K562 (cell line): Measurements from ENCODE around the gene NUBP2. TPM values are rescaled to one million over a fixed set of nuclear protein-coding genes. Genes with fewer than 3 reads are reported as not detected.

Experiments used
- ATAC-seq: fragments of 200-7000 bp; cut with Tn5 transposase; 3 replicates; pipeline ENCODE4 v1.9.1; 2020; ENCODE audit warnings: moderate library complexity
- BruUV-seq: library from RNA; stranded (reverse); fragments of 400-500 nt; replicated peaks from 2 replicates; lab custom pipeline; 2021; lab: Mats Ljungman, UMichigan
- CTCF ChIA-PET: fragments of 300-600 bp; formaldehyde crosslinking; extraction: SDS; loops from one replicate; lab custom pipeline; 2021; ENCODE audit warnings: low intra/inter-chr PET ratio; lab: Yijun Ruan, JAX
- POLR2A ChIA-PET: fragments of 300-600, 350-650 bp; sonication (Branson Sonifier 250); formaldehyde crosslinking; extraction: SDS; loops from one replicate; lab custom pipeline; 2021; ENCODE audit warnings: antibody characterized with exemption, inconsistent platforms; lab: Yijun Ruan, JAX
- DNase-seq, 4 experiments: peaks; one replicate each; pipeline versions ENCODE4 v3.0.0 to v3.0.0-alpha.2; 2011 to 2018; ENCODE audit warnings: low spot score in 3 of 4, mixed read lengths in 3 of 4; ENCODE audit errors: extremely low read depth in 1 of 4
- FAIRE-seq: peaks from 2 replicates; lab custom pipeline; 2011; peaks lifted over from hg19 to GRCh38; lab: Jason Lieb, UNC
- H2AFZ ChIP-seq: 2 replicates; pipeline ENCODE4 v1.6.0; 2011; ENCODE audit warnings: low read depth, low read length, control low read depth, inconsistent platforms
- H3K27ac ChIP-seq: fragments of 200-600 bp; 3 replicates; pipeline ENCODE4 v1.8.0; 2011; ENCODE audit warnings: low read depth, mild to moderate bottlenecking, control low read depth, inconsistent platforms, low read length, moderate library complexity, mixed read lengths; ENCODE audit errors: extremely low read depth
- H3K27me3 ChIP-seq, 2 experiments: fragments of 300-600 bp in 1 of 2; 2 replicates in 1 of 2; 3 replicates in 1 of 2; pipeline versions ENCODE4 v1.6.0 to v1.8.0; 2011; ENCODE audit warnings: inconsistent platforms in 2 of 2, low read length in 2 of 2, mild to moderate bottlenecking in 1 of 2, mixed read lengths in 1 of 2, moderate library complexity in 1 of 2; ENCODE audit not compliant: control insufficient read depth in 2 of 2, insufficient read depth in 2 of 2
- H3K36me3 ChIP-seq: fragments of 300-600 bp; 3 replicates; pipeline ENCODE4 v1.8.0; 2011; ENCODE audit warnings: mild to moderate bottlenecking, low read length, inconsistent platforms; ENCODE audit not compliant: control insufficient read depth, insufficient read depth
- H3K4me1 ChIP-seq, 2 experiments: fragments of 200-600 bp in 1 of 2; replicated peaks in 1 of 2; 2 replicates in 1 of 2; 3 replicates in 1 of 2; pipeline versions ENCODE4 v1.5.1 to v1.8.0; 2011; ENCODE audit warnings: inconsistent platforms in 2 of 2, low read length in 2 of 2, mild to moderate bottlenecking in 1 of 2, mixed read lengths in 1 of 2, moderate library complexity in 1 of 2; ENCODE audit not compliant: control insufficient read depth in 2 of 2, insufficient read depth in 2 of 2
- H3K4me2 ChIP-seq: 2 replicates; pipeline ENCODE4 v1.6.1; 2011; ENCODE audit warnings: low read length, control low read depth, inconsistent platforms, mixed read lengths; ENCODE audit not compliant: insufficient read depth
- H3K4me3 ChIP-seq: fragments of 200-600 bp; sonication (generic), shearing (Covaris generic); 2 replicates; pipeline ENCODE4 v1.5.1; 2016; ENCODE audit warnings: control low read depth, inconsistent platforms
- H3K79me2 ChIP-seq: fragments of 200-600 bp; 3 replicates; pipeline ENCODE4 v1.8.0; 2011; ENCODE audit warnings: low read length, inconsistent platforms; ENCODE audit not compliant: control insufficient read depth, insufficient read depth
- H3K9ac ChIP-seq, 2 experiments: 2 replicates each; pipeline versions ENCODE4 v1.6.0 to v1.6.1; 2011; ENCODE audit warnings: low read depth in 2 of 2, low read length in 2 of 2, control low read depth in 1 of 2, inconsistent platforms in 1 of 2, mild to moderate bottlenecking in 1 of 2, mixed read lengths in 1 of 2; ENCODE audit not compliant: insufficient read depth in 1 of 2
- H3K9me1 ChIP-seq: one replicate; pipeline ENCODE4 v1.6.0; 2011; ENCODE audit warnings: inconsistent platforms, mild to moderate bottlenecking, low read length, moderate library complexity; ENCODE audit not compliant: control insufficient read depth, insufficient read depth
- H3K9me3 ChIP-seq: replicated peaks from 2 replicates; pipeline ENCODE4 v1.5.1; 2011; ENCODE audit warnings: low read depth, low read length, inconsistent platforms; ENCODE audit not compliant: control insufficient read depth, insufficient read depth
- H4K20me1 ChIP-seq: replicated peaks from 2 replicates; pipeline ENCODE4 v1.6.1; 2011; ENCODE audit warnings: low read length, inconsistent platforms, mixed read lengths; ENCODE audit not compliant: control insufficient read depth, insufficient read depth
- HNRNPUL1 ChIP-seq: fragments of 200-400 bp; formaldehyde crosslinking; IDR thresholded peaks from 2 replicates; pipeline ENCODE4 v1.6.1; 2017; ENCODE audit warnings: low read length
- IFI16 ChIP-seq: fragments of 250-450 bp; sonication (Bioruptor Pico); IDR thresholded peaks from 2 replicates; pipeline ENCODE4 v2.1.2; 2022; ENCODE audit warnings: mild to moderate bottlenecking, inconsistent platforms
- POLR2A ChIP-seq: fragments of 450-650 bp; conservative IDR thresholded peaks from 2 replicates; pipeline ENCODE4 v1.6.1; 2016
- RAD21 ChIP-seq, 2 experiments: fragments of 250-450 bp in 1 of 2; fragments of 450-650 bp in 1 of 2; sonication (Bioruptor Pico) in 1 of 2; formaldehyde crosslinking in 1 of 2; IDR thresholded peaks in 1 of 2; conservative IDR thresholded peaks in 1 of 2; 2 replicates each; pipeline versions ENCODE4 v1.4.0 to v1.8.0; 2020 to 2022; ENCODE audit warnings: mild to moderate bottlenecking in 2 of 2, moderate library complexity in 1 of 2
- SMC3 ChIP-seq: conservative IDR thresholded peaks from 2 replicates; pipeline ENCODE4 v1.6.1; 2011; ENCODE audit warnings: low read depth, low read length, improper control_type of control experiment; ENCODE audit not compliant: insufficient read depth
- TCF7L2 ChIP-seq: fragments of 150-350 bp; IDR thresholded peaks from 2 replicates; pipeline ENCODE4 v1.6.1; 2016; ENCODE audit warnings: low read depth, mild to moderate bottlenecking, low read length, moderate library complexity
- TEAD4 ChIP-seq, 2 experiments: sonication (generic) in 1 of 2; formaldehyde crosslinking in 1 of 2; IDR thresholded peaks; 2 replicates each; pipeline versions ENCODE4 v1.6.1 to v1.8.0; 2012 to 2022; ENCODE audit warnings: borderline replicate concordance in 1 of 2, inconsistent platforms in 1 of 2, low read length in 1 of 2, mild to moderate bottlenecking in 1 of 2, missing genetic modification reagents in 1 of 2
- ZNF140 ChIP-seq: fragments of 250-450 bp; sonication (Bioruptor Pico); IDR thresholded peaks from 2 replicates; pipeline ENCODE4 v1.8.0; 2021; ENCODE audit warnings: moderate library complexity, mild to moderate bottlenecking, inconsistent platforms
- WGBS: fragments of 100-300 bp; shearing (Covaris generic); methylation state at CpG from one replicate; pipeline ENCODE4 v1.1.6; 2016; ENCODE audit warnings: low coverage, mixed read lengths; ENCODE audit not compliant: insufficient coverage; ENCODE audit errors: missing lambda C conversion rate; 5-methylcytosine and 5-hydroxymethylcytosine counted together
- in situ Hi-C: fragments of 300-500 bp; cut with MboI; formaldehyde crosslinking; loops from 4 replicates; pipeline ENCODE4 v1.15.0; 2018; ENCODE audit warnings: inconsistent platforms, mixed read lengths
- intact Hi-C: fragments of 100-400 bp; cut with micrococcal nuclease; formaldehyde crosslinking; loops from 2 replicates; pipeline ENCODE4 v1.14.2; 2022
- polyA plus RNA-seq, 8 experiments: library from polyadenylated mRNA; depleted of rRNA in 4 of 8; stranded (reverse) in 5 of 8; unstranded in 3 of 8; fragments of >200 nt; fragmentation: Nextera tagmentation in 2 of 8; fragmentation: Illumina TruSeq in 1 of 8; extraction: Ambion mirVana in 2 of 8; extraction: Trizol in 1 of 8; gene quantifications; 2 replicates each; pipeline versions ENCODE4 v1.2.1 to v1.2.3, GENCODE V29; 2011 to 2014; ENCODE audit warnings: inconsistent platforms in 1 of 8, missing spikeins in 1 of 8
- total RNA-seq, 7 experiments: library from RNA; depleted of rRNA in 6 of 7; stranded (reverse); fragments of >200 nt in 6 of 7; fragmentation: Illumina TruSeq in 2 of 7; extraction: Trizol in 2 of 7; gene quantifications; 2 replicates each; pipeline versions ENCODE4 v1.2.1 to v1.2.3, GENCODE V29; 2011 to 2021; ENCODE audit warnings: low replicate concordance in 1 of 7
- TF ChIP-seq, protein P1 (sequence below), 3 experiments: IDR thresholded peaks in 2 of 3; conservative IDR thresholded peaks in 1 of 3; 2 replicates each; pipeline ENCODE4 v1.5.1; 2011 to 2012; ENCODE audit warnings: low read length in 3 of 3, mild to moderate bottlenecking in 3 of 3, control low read depth in 2 of 3, improper control_type of control experiment in 1 of 3, inconsistent platforms in 1 of 3, low read depth in 1 of 3, mixed read lengths in 1 of 3, moderate library complexity in 1 of 3; ENCODE audit not compliant: insufficient read depth in 2 of 3

Gene NUBP2
- total and polyA plus RNA-seq, 9 of the 15 experiments (the other 6 are each of a cell fraction or from before 2014, with no cell fraction given): 1.8 to 115 (median 24.0) TPM

DNA sequence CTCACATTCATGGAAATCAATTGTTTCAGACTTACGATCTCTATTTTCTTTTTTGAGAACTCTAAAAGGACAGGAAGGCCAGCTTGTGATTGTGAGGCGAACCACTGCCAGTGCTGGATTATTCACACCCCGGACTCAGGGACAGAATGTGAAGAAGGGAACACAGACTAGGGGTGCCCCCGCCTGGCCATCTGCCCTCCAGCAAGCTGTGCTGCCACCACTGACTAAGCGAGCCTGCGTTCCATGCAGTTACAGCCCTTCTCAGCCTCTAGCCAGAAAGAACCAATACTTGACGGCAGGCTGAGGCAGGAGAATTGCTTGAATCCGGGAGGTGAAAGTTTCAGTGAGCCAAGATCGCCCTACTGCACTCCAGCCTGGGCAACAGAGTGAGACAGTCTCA lies 41.1 kb downstream of the NUBP2 start:
- peaks cover 9 to 50% of the 10 kb centered on the region in 2 experiments; a peak in 3 of 5 replicates for H3K4me1 ChIP-seq
- ChIA-PET CTCF (interaction anchor here (0.5 kb wide), 1 partner anchor 105 kb away, joined by 3 read pairs; no protein-coding TSS in a partner anchor), POLR2A (no interaction called here)
- no peak overlapping the region for H3K4me2 ChIP-seq
- no peaks in the 10 kb centered on the region for H3K9me3 ChIP-seq
- peak overlapping the region in 1 of 2 experiments; percentile 15; a peak in 1 of 4 replicates for H3K9ac ChIP-seq
- no peaks in the 10 kb centered on the region for H3K9me1 ChIP-seq
- FAIRE-seq (peak; percentile 71), ATAC-seq (peak; percentile 16; the same call in 2 of the 3 replicates), DNase-seq (peak; percentile 38 to 63 (median 47))
- no peak for TF ChIP-seq POLR2A
- TF ChIP-seq TCF7L2: no peak
- TF ChIP-seq TEAD4 (IDR thresholded peaks at IDR 0.05; ENCODE audit: low read length): no peak
- TF ChIP-seq TEAD4 (CRISPR knock-in tag; IDR thresholded peaks at IDR 0.05; ENCODE audit: borderline replicate concordance): no peak
- TF ChIP-seq SMC3: 0 out of 2 replicates have a peak, but pooled peaks have one; percentile 21
- TF ChIP-seq, protein P1, sequence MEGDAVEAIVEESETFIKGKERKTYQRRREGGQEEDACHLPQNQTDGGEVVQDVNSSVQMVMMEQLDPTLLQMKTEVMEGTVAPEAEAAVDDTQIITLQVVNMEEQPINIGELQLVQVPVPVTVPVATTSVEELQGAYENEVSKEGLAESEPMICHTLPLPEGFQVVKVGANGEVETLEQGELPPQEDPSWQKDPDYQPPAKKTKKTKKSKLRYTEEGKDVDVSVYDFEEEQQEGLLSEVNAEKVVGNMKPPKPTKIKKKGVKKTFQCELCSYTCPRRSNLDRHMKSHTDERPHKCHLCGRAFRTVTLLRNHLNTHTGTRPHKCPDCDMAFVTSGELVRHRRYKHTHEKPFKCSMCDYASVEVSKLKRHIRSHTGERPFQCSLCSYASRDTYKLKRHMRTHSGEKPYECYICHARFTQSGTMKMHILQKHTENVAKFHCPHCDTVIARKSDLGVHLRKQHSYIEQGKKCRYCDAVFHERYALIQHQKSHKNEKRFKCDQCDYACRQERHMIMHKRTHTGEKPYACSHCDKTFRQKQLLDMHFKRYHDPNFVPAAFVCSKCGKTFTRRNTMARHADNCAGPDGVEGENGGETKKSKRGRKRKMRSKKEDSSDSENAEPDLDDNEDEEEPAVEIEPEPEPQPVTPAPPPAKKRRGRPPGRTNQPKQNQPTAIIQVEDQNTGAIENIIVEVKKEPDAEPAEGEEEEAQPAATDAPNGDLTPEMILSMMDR (IDR thresholded peaks at IDR 0.05 in 2 of 3, conservative IDR thresholded peaks at IDR 0.05 in 1 of 3; ENCODE audit: insufficient read depth in 2 of 3, low read depth in 1 of 3, low read length in 3 of 3): peak; percentile 45 to 62 (median 58); a peak in 5 of 6 replicates
- TF ChIP-seq IFI16 (CRISPR knock-in tag): no peak
- TF ChIP-seq RAD21 (CRISPR knock-in tag; conservative IDR thresholded peaks at IDR 0.05 in 1 of 2, IDR thresholded peaks at IDR 0.05 in 1 of 2): peak in 1 of 2 experiments; percentile 22; a peak in 1 of 4 replicates
- no peak for TF ChIP-seq ZNF140 (CRISPR knock-in tag)
- no peak for TF ChIP-seq HNRNPUL1
- H3K36me3 ChIP-seq: no peaks in the 10 kb centered on the region
- H4K20me1 ChIP-seq: 0 out of 2 replicates have a peak, but pooled peaks cover 6% of the 10 kb centered on the region
- in situ Hi-C loops: no loop called here
- no peak overlapping the region for H3K4me3 ChIP-seq
- BruUV-seq: no TSS peak
- H2AFZ ChIP-seq: no peak overlapping the region
- WGBS: 38% methylated on average over 9 of the region's 9 CpGs
- no peak overlapping the region for H3K27ac ChIP-seq
- no peaks in the 10 kb centered on the region for H3K27me3 ChIP-seq
- intact Hi-C loops: no loop called here
- H3K79me2 ChIP-seq: peaks cover 14% of the 10 kb centered on the region
